Stimulated activated CD8-positive, alpha-beta memory T cell treated with anti-CD3 and anti-CD28 coated beads, Interleukin-2, amount 100 ng/mL, for 48 hours (primary cell): ENCODE results near the gene GIMAP6.
"Not testable (repeated sequence)": the region's sequence is repeated elsewhere in the genome, so short reads cannot be mapped to it uniquely, and the experiment has no call there.

Source experiments
- DNase-seq, 2 donors: peaks; one replicate each; pipeline ENCODE4 v3.0.0-alpha.2; 2020; ENCODE audit warnings: low read depth in 2 of 2

The GIMAP6 gene

DNA sequence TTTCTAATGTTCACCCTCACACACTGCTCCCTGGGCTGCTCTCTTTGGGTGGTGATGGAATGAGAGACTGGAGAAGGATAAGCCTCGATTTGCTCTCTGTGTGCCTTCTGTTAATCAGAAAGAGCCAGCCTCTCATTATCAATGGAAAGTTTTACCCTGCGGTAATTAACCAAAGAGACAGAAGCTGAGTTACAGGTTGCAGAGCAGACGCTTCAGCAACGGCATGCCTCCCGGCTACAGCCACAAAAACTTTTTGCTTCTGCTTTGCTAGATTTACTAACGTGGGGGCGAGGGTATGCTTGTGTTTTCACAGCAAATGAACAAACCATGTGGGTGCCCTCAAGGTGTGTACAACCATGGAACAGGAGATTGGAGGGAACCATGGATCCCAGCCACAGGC, 47.0 kb downstream of the GIMAP6 start:
- no peak for DNase-seq

DNA sequence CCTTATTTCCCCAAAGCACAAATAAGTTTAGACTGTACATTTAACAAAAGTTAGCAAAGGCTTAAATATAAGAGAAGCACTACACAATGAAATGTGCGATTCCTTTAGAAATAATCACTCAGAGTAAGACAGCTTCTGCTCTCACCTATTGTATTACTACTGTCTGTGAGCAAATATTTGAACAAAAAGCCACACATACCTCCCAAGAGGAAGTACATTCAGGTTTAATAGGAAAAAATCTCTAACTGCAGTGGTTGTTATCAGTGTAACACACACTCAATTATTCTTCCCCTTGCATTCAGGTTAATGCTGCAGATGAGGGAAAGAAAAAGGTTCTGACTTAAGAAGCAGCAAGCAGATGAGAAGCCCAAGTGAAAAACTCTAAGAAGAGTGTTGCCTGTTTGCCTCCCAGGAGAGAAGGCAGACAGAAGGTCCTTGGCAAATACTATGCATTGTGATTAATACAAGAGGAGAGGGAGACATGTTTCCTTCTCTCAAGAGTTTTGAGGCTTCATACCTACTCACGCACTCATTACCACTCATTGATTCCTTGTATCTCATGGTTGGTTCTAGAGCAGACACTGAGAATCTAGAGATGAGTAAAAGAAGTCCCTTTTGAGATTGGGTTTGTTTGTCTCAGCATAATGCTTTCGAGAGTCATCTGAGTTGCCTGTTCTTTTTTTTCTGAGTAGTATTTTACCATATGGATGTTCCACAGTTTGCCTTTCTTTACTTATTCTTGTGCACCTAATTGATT, 51.4 kb downstream of the GIMAP6 start:
- no peak for DNase-seq

DNA sequence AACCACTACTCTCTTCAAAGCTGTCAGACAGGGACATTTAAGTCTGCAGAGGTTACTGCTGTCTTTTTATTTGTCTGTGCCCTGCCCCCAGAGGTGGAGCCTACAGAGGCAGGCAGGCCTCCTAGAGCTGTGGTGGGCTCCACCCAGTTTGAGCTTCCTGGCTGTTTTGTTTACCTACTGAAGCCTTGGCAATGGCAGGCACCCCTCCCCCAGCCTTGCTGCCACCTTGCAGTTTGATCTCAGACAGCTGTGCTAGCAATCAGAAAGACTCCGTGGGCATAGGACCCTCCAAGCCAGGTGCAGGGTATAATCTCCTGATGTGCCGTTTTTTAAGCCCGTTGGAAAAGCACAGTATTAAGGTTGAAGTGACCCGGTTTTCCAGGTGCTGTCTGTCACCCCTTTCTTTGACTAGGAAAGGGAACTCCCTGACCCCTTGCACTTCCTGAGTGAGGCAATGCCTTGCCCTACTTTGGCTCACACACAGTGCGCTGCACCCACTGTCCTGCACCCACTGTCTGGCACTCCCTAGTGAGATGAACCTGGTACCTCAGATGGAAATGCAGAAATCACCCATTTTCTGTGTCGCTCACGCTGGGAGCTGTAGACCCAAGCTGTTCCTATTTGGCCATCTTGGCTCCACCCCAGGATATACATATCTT, 52.1 kb downstream of the GIMAP6 start:
- DNase-seq, result not testable (repeated sequence)
